Prostate gland (tissue), 2 donors: Measurements from ENCODE around the gene UBP1.

Experiments used
- POLR2A ChIP-seq: fragments of 450-650 bp; IDR thresholded peaks from one replicate; pipeline ENCODE4 v1.6.1; 2016; ENCODE audit warnings: antibody characterized with exemption, mild to moderate bottlenecking
- TF ChIP-seq, protein P1 (sequence below), 4 experiments: fragments of 200-600 bp in 2 of 4; fragments of 450-650 bp in 2 of 4; sonication (generic) in 2 of 4; IDR thresholded peaks; 1 replicate in 3 of 4; 2 replicates in 1 of 4; pipeline ENCODE4 v1.5.1; 2016 to 2019; ENCODE audit warnings: antibody characterized with exemption in 4 of 4, mild to moderate bottlenecking in 2 of 4, moderate library complexity in 2 of 4

DNA sequence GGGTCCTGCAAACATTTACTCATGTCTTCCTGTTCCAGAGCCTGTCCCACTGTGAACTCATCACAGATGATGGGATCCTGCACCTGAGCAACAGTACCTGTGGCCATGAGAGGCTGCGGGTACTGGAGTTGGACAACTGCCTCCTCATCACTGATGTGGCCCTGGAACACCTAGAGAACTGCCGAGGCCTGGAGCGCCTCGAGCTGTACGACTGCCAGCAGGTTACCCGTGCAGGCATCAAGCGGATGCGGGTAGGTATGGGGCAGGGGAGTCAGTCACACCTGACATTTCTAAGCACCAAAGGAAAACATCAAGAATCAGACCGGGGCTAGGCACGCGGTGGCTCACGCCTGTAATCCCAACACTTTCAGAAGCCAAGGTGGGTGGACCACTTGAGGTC, 56.3 kb downstream of the UBP1 start:
- no peak for TF ChIP-seq POLR2A
- TF ChIP-seq, protein P1, sequence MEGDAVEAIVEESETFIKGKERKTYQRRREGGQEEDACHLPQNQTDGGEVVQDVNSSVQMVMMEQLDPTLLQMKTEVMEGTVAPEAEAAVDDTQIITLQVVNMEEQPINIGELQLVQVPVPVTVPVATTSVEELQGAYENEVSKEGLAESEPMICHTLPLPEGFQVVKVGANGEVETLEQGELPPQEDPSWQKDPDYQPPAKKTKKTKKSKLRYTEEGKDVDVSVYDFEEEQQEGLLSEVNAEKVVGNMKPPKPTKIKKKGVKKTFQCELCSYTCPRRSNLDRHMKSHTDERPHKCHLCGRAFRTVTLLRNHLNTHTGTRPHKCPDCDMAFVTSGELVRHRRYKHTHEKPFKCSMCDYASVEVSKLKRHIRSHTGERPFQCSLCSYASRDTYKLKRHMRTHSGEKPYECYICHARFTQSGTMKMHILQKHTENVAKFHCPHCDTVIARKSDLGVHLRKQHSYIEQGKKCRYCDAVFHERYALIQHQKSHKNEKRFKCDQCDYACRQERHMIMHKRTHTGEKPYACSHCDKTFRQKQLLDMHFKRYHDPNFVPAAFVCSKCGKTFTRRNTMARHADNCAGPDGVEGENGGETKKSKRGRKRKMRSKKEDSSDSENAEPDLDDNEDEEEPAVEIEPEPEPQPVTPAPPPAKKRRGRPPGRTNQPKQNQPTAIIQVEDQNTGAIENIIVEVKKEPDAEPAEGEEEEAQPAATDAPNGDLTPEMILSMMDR (IDR thresholded peaks at IDR 0.05) = no peak
